ENCODE measurements around the gene PPP1R16B. TPM values are rescaled to one million over a fixed set of nuclear protein-coding genes. Genes with fewer than 3 reads are reported as not detected.
A peak's percentile ranks its signal among the peaks of the same experiment; 100 is the strongest.

The PPP1R16B gene
- total RNA-seq, 1 donor from 2014 or later: 13.0 TPM

DNA sequence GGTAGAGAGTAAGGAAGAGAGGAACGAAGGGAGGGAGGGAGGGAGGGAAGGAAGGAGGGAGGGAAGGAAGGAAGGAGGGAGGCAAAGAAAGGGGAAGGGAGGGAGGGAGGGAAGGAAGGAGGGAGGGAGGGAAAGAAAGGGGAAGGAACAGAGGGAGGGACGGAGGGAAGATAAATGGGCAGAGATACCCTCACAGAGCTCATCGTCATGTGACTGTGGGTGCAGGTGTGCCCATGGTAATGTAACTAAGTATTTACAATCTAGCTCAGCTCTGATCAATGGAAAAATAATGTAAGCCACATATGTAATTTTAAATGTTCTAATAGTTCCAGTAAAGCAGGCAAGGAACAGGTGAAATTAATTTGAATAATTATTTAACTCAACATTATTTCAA is 66.1 kb downstream of the PPP1R16B start:
- DNase-seq (no peak), ATAC-seq (no peak)
- no peak overlapping the region for H3K4me3 ChIP-seq
- no peaks in the 10 kb centered on the region for H3K27me3 ChIP-seq (ENCODE audit: low read depth)
- H3K27ac ChIP-seq: no peak overlapping the region
- TF ChIP-seq, protein P1, sequence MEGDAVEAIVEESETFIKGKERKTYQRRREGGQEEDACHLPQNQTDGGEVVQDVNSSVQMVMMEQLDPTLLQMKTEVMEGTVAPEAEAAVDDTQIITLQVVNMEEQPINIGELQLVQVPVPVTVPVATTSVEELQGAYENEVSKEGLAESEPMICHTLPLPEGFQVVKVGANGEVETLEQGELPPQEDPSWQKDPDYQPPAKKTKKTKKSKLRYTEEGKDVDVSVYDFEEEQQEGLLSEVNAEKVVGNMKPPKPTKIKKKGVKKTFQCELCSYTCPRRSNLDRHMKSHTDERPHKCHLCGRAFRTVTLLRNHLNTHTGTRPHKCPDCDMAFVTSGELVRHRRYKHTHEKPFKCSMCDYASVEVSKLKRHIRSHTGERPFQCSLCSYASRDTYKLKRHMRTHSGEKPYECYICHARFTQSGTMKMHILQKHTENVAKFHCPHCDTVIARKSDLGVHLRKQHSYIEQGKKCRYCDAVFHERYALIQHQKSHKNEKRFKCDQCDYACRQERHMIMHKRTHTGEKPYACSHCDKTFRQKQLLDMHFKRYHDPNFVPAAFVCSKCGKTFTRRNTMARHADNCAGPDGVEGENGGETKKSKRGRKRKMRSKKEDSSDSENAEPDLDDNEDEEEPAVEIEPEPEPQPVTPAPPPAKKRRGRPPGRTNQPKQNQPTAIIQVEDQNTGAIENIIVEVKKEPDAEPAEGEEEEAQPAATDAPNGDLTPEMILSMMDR (IDR thresholded peaks at IDR 0.05): no peak
- H3K9me3 ChIP-seq: no peaks in the 10 kb centered on the region
- intact Hi-C loops (cut with DNase I): no loop called here
- peaks cover 51% of the 10 kb centered on the region for H3K4me1 ChIP-seq
- no peaks in the 10 kb centered on the region for H3K36me3 ChIP-seq

DNA sequence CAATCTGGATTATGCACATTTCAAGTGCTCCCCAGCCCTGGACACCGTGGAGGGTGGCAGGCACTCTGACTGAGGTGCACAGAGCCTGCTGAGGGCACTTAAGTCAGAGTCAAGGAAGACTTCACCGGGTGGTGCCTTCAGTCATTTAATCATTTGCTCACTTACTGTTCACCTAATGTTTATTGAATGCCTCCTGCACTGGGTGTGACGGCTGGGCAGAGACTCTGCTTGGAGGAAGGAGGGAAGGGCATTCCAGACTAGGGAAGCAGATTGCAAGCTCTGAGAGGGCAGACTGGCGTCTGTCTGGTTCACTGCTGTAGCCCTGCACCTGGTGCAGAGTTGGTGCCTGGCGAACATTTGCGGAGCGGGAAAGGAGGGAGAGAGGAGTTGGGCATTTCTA is 66.5 kb downstream of the PPP1R16B start:
- Histone ChIP-seq H3K27ac (peak overlapping the region; percentile 70), H3K36me3 (no peaks in the 10 kb centered on the region), H3K27me3 (ENCODE audit: low read depth) (no peaks in the 10 kb centered on the region), H3K4me3 (no peak overlapping the region), H3K4me1 (peaks cover 54% of the 10 kb centered on the region), H3K9me3 (no peaks in the 10 kb centered on the region)
- intact Hi-C loops (cut with DNase I): no loop called here
- DNase-seq (no peak), ATAC-seq (no peak)
- TF ChIP-seq, protein P1 (IDR thresholded peaks at IDR 0.05): no peak

DNA sequence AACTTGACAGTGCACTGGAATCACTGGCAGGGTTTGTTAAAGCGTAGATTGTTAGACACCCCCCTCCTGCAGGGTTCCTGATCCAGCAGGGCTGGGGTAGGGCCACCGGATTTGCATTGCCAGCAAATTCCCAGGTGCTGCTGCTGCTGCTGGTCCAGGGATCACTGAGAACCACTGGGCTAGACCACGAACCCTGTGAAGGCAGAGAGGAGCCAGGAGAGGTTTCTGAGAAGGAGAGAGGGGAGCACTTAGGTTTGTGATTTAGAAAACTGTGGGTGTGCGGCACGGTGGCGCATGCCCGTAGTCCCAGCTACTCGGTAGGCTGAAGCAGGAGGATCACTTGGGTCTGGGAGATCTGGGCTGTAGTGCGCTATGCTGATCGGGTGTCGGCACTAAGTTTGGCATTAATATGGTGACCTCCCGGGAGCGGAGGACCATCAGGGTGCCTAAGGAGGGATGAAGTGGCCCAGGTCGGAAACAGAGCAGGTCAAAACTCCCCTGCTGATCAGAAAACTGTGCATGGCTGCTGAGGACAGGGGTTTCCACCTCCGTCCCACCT is 67.1 kb downstream of the PPP1R16B start:
- H3K36me3 ChIP-seq: no peaks in the 10 kb centered on the region
- DNase-seq (no peak), ATAC-seq (no peak)
- H3K27ac ChIP-seq: peak overlapping the region; percentile 70
- no peaks in the 10 kb centered on the region for H3K27me3 ChIP-seq (ENCODE audit: low read depth)
- H3K4me3 ChIP-seq: no peak overlapping the region
- TF ChIP-seq, protein P1 (IDR thresholded peaks at IDR 0.05): no peak
- intact Hi-C loops (cut with DNase I): no loop called here
- H3K4me1 ChIP-seq: peaks cover 60% of the 10 kb centered on the region
- H3K9me3 ChIP-seq: no peaks in the 10 kb centered on the region

DNA sequence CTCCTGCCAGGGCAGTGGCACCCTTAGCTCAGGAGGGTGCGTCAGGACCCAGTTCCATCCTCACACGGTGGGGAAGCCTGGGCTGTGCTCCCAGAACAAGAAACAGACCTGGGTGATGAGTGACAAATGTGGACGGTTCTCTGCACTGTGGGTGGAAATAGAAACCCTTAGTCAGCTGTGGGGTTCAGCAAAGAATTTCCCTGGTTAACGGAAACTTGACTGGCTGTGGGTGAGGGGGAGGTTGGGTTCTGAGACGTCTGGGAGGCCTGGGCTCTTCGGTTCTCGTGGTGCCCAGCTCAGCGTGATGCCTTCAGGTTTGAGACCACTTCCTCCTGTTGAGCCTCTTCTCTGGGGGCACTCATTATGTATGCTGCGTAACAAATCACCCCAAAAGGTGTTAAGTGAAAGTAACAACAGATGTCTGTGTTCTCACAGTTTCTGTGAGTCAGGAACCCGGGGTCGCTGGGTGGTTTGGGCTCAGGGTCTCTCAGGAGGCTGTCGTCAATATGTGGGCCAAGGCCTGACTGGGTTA is 67.6 kb downstream of the PPP1R16B start:
- H3K36me3 ChIP-seq: no peaks in the 10 kb centered on the region
- TF ChIP-seq, protein P1 (IDR thresholded peaks at IDR 0.05): no peak
- ATAC-seq (peak; percentile 35 to 57), DNase-seq (no peak)
- intact Hi-C loops (cut with DNase I): no loop called here
- H3K4me1 ChIP-seq: peaks cover 60% of the 10 kb centered on the region
- H3K9me3 ChIP-seq: no peaks in the 10 kb centered on the region
- H3K27ac ChIP-seq: peak overlapping the region; percentile 70
- H3K27me3 ChIP-seq (ENCODE audit: low read depth): no peaks in the 10 kb centered on the region
- H3K4me3 ChIP-seq: no peak overlapping the region

DNA sequence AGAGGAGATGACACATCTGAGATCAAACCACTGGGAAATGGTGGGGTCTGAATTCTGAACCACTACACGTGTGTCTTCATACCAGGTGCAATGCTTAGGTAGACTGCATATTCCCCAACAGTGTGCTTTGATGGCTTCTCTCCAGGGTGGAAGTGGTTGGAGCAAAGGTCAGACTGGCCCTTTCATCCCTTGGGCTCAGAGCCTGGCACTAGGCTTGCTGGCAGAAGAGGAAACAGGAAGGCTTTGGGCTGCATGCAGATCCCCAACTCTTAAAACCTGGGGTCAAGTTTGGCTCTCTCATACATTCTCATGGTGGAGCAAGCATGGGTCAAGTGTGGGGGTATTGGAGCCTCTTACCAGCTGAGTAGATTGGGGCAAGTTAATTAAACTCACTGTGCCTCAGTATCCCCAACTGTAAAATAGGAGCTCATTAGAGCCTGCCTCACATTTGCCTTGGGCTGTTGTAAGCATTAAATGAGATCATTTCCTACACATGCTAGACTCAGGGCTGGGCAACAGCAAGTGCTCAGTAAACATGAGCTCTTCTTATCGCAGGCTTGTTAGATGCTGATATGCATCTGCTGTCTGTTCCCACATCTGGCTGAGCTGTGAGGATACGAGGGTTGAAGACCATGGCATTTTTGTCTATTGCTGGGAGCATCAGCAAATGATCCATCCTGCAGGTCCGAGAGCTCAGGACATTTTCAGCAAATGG is 69.1 kb downstream of the PPP1R16B start:
- no peak overlapping the region for H3K4me3 ChIP-seq

More for the DNA sequence above, 69.1 kb downstream of the PPP1R16B start:
- peak overlapping the region; percentile 70 for H3K27ac ChIP-seq
- H3K4me1 ChIP-seq: peaks cover 60% of the 10 kb centered on the region
- DNase-seq: no peak
- peaks cover 3% of the 10 kb centered on the region for H3K27me3 ChIP-seq (ENCODE audit: low read depth)
- intact Hi-C loops (cut with DNase I): no loop called here
- H3K9me3 ChIP-seq: no peaks in the 10 kb centered on the region
- TF ChIP-seq, protein P1 (IDR thresholded peaks at IDR 0.05): no peak
- no peaks in the 10 kb centered on the region for H3K36me3 ChIP-seq
- ATAC-seq: peak in 1 of 2 donors; percentile 41
